ENCODE measurements around the gene PAPOLA.

DNA sequence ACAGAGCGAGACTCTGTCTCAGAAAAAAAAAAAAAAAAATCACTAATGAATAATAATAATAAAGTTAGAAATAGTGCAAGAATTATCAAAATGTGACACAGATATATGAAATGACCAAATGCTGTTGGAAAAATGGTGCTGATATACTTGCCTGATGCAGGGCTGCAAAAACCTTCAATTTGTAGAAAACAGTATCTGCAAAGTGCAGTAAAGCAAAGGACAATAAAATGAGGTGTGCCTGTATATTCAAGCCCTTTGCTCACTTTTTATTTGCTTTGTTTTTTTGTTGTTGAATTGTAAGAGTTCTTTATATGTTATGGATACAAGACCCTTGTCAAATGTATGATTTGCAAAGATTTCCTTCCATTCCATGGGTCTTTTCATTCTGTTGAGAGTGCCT, 9.0 kb upstream of the PAPOLA start:
- TF ChIP-seq, protein P1, sequence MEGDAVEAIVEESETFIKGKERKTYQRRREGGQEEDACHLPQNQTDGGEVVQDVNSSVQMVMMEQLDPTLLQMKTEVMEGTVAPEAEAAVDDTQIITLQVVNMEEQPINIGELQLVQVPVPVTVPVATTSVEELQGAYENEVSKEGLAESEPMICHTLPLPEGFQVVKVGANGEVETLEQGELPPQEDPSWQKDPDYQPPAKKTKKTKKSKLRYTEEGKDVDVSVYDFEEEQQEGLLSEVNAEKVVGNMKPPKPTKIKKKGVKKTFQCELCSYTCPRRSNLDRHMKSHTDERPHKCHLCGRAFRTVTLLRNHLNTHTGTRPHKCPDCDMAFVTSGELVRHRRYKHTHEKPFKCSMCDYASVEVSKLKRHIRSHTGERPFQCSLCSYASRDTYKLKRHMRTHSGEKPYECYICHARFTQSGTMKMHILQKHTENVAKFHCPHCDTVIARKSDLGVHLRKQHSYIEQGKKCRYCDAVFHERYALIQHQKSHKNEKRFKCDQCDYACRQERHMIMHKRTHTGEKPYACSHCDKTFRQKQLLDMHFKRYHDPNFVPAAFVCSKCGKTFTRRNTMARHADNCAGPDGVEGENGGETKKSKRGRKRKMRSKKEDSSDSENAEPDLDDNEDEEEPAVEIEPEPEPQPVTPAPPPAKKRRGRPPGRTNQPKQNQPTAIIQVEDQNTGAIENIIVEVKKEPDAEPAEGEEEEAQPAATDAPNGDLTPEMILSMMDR (conservative IDR thresholded peaks at IDR 0.05; ENCODE audit: low read depth in 2 of 2) = no peak
- TF ChIP-seq CREB1 (CRISPR knock-in tag; IDR thresholded peaks at IDR 0.05; ENCODE audit: low read depth) (no peak), EZH2 (IDR thresholded peaks at IDR 0.05; ENCODE audit: low read depth, unreplicated experiment) (no peak)

Data from GM23338 (cell line).